ENCODE data around the gene FAM9C. TPM values are rescaled to one million over a fixed set of nuclear protein-coding genes. Genes with fewer than 3 reads are reported as not detected.

Gene FAM9C
- polyA plus RNA-seq, 1 donor (not counting 4 experiments of a cell fraction or from before 2014, with no cell fraction given): not detected

GRCh38 chrX:12993826-12994225, 50.6 kb downstream of the FAM9C start:
- Histone ChIP-seq H2AFZ (ENCODE audit: control insufficient read depth, low read length) (no peak overlapping the region), H3K36me3 (ENCODE audit: control insufficient read depth in 2 of 2, extremely low read depth in 1 of 2, insufficient read depth in 2 of 2, low read length in 2 of 2) (no peaks in the 10 kb centered on the region), H3K4me1 (ENCODE audit: control insufficient read depth, extremely low read depth, insufficient read depth, low read length) (peaks cover under 1% of the 10 kb centered on the region), H3K9me1 (ENCODE audit: control insufficient read depth, extremely low read depth, insufficient read depth, low read length) (no peaks in the 10 kb centered on the region), H3K27ac (ENCODE audit: control insufficient read depth, insufficient read depth, low read length) (no peak overlapping the region), H3K4me3 (ENCODE audit: control insufficient read depth in 2 of 3, extremely low read depth in 1 of 3, insufficient read depth in 2 of 3, low read depth in 1 of 3, low read length in 3 of 3) (no peak overlapping the region), H3K79me2 (ENCODE audit: control insufficient read depth, insufficient read depth, low read length) (no peaks in the 10 kb centered on the region), H3K4me2 (ENCODE audit: control insufficient read depth, extremely low read depth, insufficient read depth, low read depth, low read length) (no peak overlapping the region), H3K9me3 (ENCODE audit: control insufficient read depth, low read depth, low read length) (no peaks in the 10 kb centered on the region), H4K20me1 (ENCODE audit: control insufficient read depth, extremely low read depth, insufficient read depth, low read length) (no peaks in the 10 kb centered on the region), H3K9ac (ENCODE audit: control insufficient read depth, extremely low read depth, insufficient read depth, low read length) (no peak overlapping the region), H3K27me3 (ENCODE audit: control insufficient read depth, extremely low read depth, insufficient read depth, low read length) (no peaks in the 10 kb centered on the region)
- FAIRE-seq (no peak), DNase-seq (ENCODE audit: low read depth, low spot score) (no peak)
- no peak for TF ChIP-seq EZH2 (IDR thresholded peaks at IDR 0.05; ENCODE audit: low read length)
- no peak for TF ChIP-seq CTCF (optimal IDR thresholded peaks at IDR 0.05 in 1 of 3, IDR thresholded peaks at IDR 0.05 in 1 of 3, conservative IDR thresholded peaks at IDR 0.05 in 1 of 3; ENCODE audit: extremely low read depth in 1 of 3, insufficient read depth in 2 of 3, low read length in 3 of 3)
- dilution Hi-C loops (cut with MboI; ENCODE audit: extremely low pct_ligation_motif_present, low sequenced_read_pairs): no loop called here

GRCh38 chrX:12992544-12993118, 51.8 kb downstream of the FAM9C start:
- FAIRE-seq: no peak

More at GRCh38 chrX:12992544-12993118, 51.8 kb downstream of the FAM9C start:
- H3K4me1 ChIP-seq (ENCODE audit: control insufficient read depth, extremely low read depth, insufficient read depth, low read length): peaks cover 4% of the 10 kb centered on the region
- dilution Hi-C loops (cut with MboI; ENCODE audit: extremely low pct_ligation_motif_present, low sequenced_read_pairs): no loop called here
- no peak overlapping the region for H3K27ac ChIP-seq (ENCODE audit: control insufficient read depth, insufficient read depth, low read length)
- no peaks in the 10 kb centered on the region for H3K9me3 ChIP-seq (ENCODE audit: control insufficient read depth, low read depth, low read length)
- no peaks in the 10 kb centered on the region for H3K27me3 ChIP-seq (ENCODE audit: control insufficient read depth, extremely low read depth, insufficient read depth, low read length)
- no peaks in the 10 kb centered on the region for H4K20me1 ChIP-seq (ENCODE audit: control insufficient read depth, extremely low read depth, insufficient read depth, low read length)
- DNase-seq (ENCODE audit: low read depth, low spot score): no peak
- no peaks in the 10 kb centered on the region for H3K36me3 ChIP-seq (ENCODE audit: control insufficient read depth in 2 of 2, extremely low read depth in 1 of 2, insufficient read depth in 2 of 2, low read length in 2 of 2)
- H3K4me2 ChIP-seq (ENCODE audit: control insufficient read depth, extremely low read depth, insufficient read depth, low read depth, low read length): no peak overlapping the region
- H3K9me1 ChIP-seq (ENCODE audit: control insufficient read depth, extremely low read depth, insufficient read depth, low read length): no peaks in the 10 kb centered on the region
- no peak overlapping the region for H3K9ac ChIP-seq (ENCODE audit: control insufficient read depth, extremely low read depth, insufficient read depth, low read length)
- TF ChIP-seq EZH2 (IDR thresholded peaks at IDR 0.05; ENCODE audit: low read length) (no peak), CTCF (optimal IDR thresholded peaks at IDR 0.05 in 1 of 3, IDR thresholded peaks at IDR 0.05 in 1 of 3, conservative IDR thresholded peaks at IDR 0.05 in 1 of 3; ENCODE audit: extremely low read depth in 1 of 3, insufficient read depth in 2 of 3, low read length in 3 of 3) (no peak)
- no peak overlapping the region for H3K4me3 ChIP-seq (ENCODE audit: control insufficient read depth in 2 of 3, extremely low read depth in 1 of 3, insufficient read depth in 2 of 3, low read depth in 1 of 3, low read length in 3 of 3)
- no peak overlapping the region for H2AFZ ChIP-seq (ENCODE audit: control insufficient read depth, low read length)
- H3K79me2 ChIP-seq (ENCODE audit: control insufficient read depth, insufficient read depth, low read length): no peaks in the 10 kb centered on the region
